ENCODE data around the gene PLEKHN1. TPM values are rescaled to one million over a fixed set of nuclear protein-coding genes. Genes with fewer than 3 reads are reported as not detected.
"Not testable (repeated sequence)": the region's sequence is repeated elsewhere in the genome, so short reads cannot be mapped to it uniquely, and the experiment has no call there.

PLEKHN1 gene
- total and polyA plus RNA-seq, 3 experiments from 2014 or later = 0.49 to 3.5 (median 2.7) TPM

GRCh38 chr1:1014799-1015681 is 48.8 kb downstream of the PLEKHN1 start:
- H3K36me3 Mint-ChIP-seq = peaks cover 0 to 8% (median 0%) of the 10 kb centered on the region in 3 donors
- H3K4me3 ChIP-seq (ENCODE audit: low read length) = peak overlapping the region; percentile 87

GRCh38 chr1:1017397-1018320 is 51.4 kb downstream of the PLEKHN1 start:
- H3K27me3 Mint-ChIP-seq; H3K4me3 ChIP-seq (ENCODE audit: low read length); H3K36me3 ChIP-seq (ENCODE audit: insufficient read depth, low read length); H3K36me3 Mint-ChIP-seq; H3K27ac ChIP-seq (ENCODE audit: low read depth, low read length); H3K9me3 Mint-ChIP-seq; H3K27me3 ChIP-seq (ENCODE audit: insufficient read depth, low read length, poor library complexity, severe bottlenecking); DNase-seq; H3K9me3 ChIP-seq (ENCODE audit: low read length): not testable (repeated sequence)
- Mint-ChIP-seq H3K4me1 (peaks cover 23 to 41% (median 28%) of the 10 kb centered on the region in 3 donors), H3K27ac (peak overlapping the region in 2 of 8 donors; percentile 47 to 64), H3K4me3 (peak overlapping the region in 6 of 7 donors; percentile 8 to 81 (median 21))
- H3K4me1 ChIP-seq (ENCODE audit: insufficient read depth, low read length) = peaks cover 31% of the 10 kb centered on the region
- ChIA-PET POLR2A (interaction anchor here (0.6 kb wide), 1 partner anchor 19 kb away, joined by 3 read pairs; no protein-coding TSS in a partner anchor), CTCF (interaction anchor here (1.4 to 3.6 kb wide), 3 partner anchors 15 to 358 kb away, joined by 4 to 18 read pairs (median 8); partner anchors contain the start of gene AURKAIP1)

More at GRCh38 chr1:1014799-1015681, 48.8 kb downstream of the PLEKHN1 start:
- Mint-ChIP-seq H3K4me1 (peaks cover 23 to 42% (median 25%) of the 10 kb centered on the region in 3 donors), H3K9me3 (no peaks in the 10 kb centered on the region), H3K4me3 (peak overlapping the region; percentile 94 to 99 (median 97)), H3K27ac (peak overlapping the region in 7 of 8 donors; percentile 46 to 97 (median 87)), H3K27me3 (peaks cover 3 to 7% of the 10 kb centered on the region in 2 donors)
- H3K4me1 ChIP-seq (ENCODE audit: insufficient read depth, low read length) = peaks cover 25% of the 10 kb centered on the region
- no peaks in the 10 kb centered on the region for H3K9me3 ChIP-seq (ENCODE audit: low read length)
- POLR2A ChIA-PET = interaction anchor here (0.7 to 2.0 kb wide), 3 partner anchors 14 to 49 kb away, joined by 3 to 6 read pairs (median 4); no protein-coding TSS in a partner anchor
- no peaks in the 10 kb centered on the region for H3K36me3 ChIP-seq (ENCODE audit: insufficient read depth, low read length)
- CTCF ChIA-PET = interaction anchor here (1.2 to 3.0 kb wide), 6 partner anchors 13 to 104 kb away, joined by 3 to 21 read pairs (median 6); no protein-coding TSS in a partner anchor
- H3K27ac ChIP-seq (ENCODE audit: low read depth, low read length) = peak overlapping the region; percentile 83
- no peaks in the 10 kb centered on the region for H3K27me3 ChIP-seq (ENCODE audit: insufficient read depth, low read length, poor library complexity, severe bottlenecking)
- no peak for DNase-seq

GRCh38 chr1:1018321-1018685 is 52.0 kb downstream of the PLEKHN1 start:
- H3K27ac ChIP-seq (ENCODE audit: low read depth, low read length); H3K27me3 ChIP-seq (ENCODE audit: insufficient read depth, low read length, poor library complexity, severe bottlenecking); H3K9me3 ChIP-seq (ENCODE audit: low read length); H3K27ac Mint-ChIP-seq; DNase-seq; H3K36me3 Mint-ChIP-seq; H3K27me3 Mint-ChIP-seq; H3K9me3 Mint-ChIP-seq; POLR2A ChIA-PET; H3K36me3 ChIP-seq (ENCODE audit: insufficient read depth, low read length); H3K4me3 ChIP-seq (ENCODE audit: low read length): not testable (repeated sequence)
- Mint-ChIP-seq H3K4me3 (peak overlapping the region in 3 of 7 donors; percentile 8 to 22 (median 11)), H3K4me1 (peaks cover 17 to 36% (median 24%) of the 10 kb centered on the region in 3 donors)
- CTCF ChIA-PET = interaction anchor here (0.9 to 3.6 kb wide), 6 partner anchors 16 to 357 kb away, joined by 4 to 18 read pairs (median 4); partner anchors contain the start of genes AURKAIP1 and PLEKHN1
- H3K4me1 ChIP-seq (ENCODE audit: insufficient read depth, low read length) = peaks cover 29% of the 10 kb centered on the region

GRCh38 chr1:1019122-1019999 is 53.1 kb downstream of the PLEKHN1 start:
- Mint-ChIP-seq H3K4me1 (peaks cover 9 to 25% (median 13%) of the 10 kb centered on the region in 3 donors), H3K4me3 (peak overlapping the region in 6 of 7 donors; percentile 49 to 84 (median 64)), H3K27ac (peak overlapping the region in 1 of 8 donors; percentile 73), H3K9me3 (no peaks in the 10 kb centered on the region), H3K27me3 (peaks cover 0 to 3% of the 10 kb centered on the region in 2 donors), H3K36me3 (no peaks in the 10 kb centered on the region)
- H3K4me1 ChIP-seq (ENCODE audit: insufficient read depth, low read length) = peaks cover 20% of the 10 kb centered on the region
- peak; percentile 73 to 82 (median 74) for DNase-seq
- no peaks in the 10 kb centered on the region for H3K9me3 ChIP-seq (ENCODE audit: low read length)
- no peaks in the 10 kb centered on the region for H3K27me3 ChIP-seq (ENCODE audit: insufficient read depth, low read length, poor library complexity, severe bottlenecking)
- ChIA-PET POLR2A (no interaction called here), CTCF (interaction anchor here (0.6 to 3.6 kb wide), 9 partner anchors 15 to 356 kb away, joined by 3 to 18 read pairs (median 4); partner anchors contain the start of genes AURKAIP1, PERM1 and PLEKHN1)
- no peaks in the 10 kb centered on the region for H3K36me3 ChIP-seq (ENCODE audit: insufficient read depth, low read length)
- no peak overlapping the region for H3K27ac ChIP-seq (ENCODE audit: low read depth, low read length)
- no peak overlapping the region for H3K4me3 ChIP-seq (ENCODE audit: low read length)

GRCh38 chr1:1020000-1020404 is 53.7 kb downstream of the PLEKHN1 start, which contains the start of gene AGRN:
TSS of gene AGRN (plus strand) at chr1:1020120. CDS start at chr1:1020173, 53 bp downstream.
- ChIA-PET CTCF (interaction anchor here (0.8 to 1.4 kb wide), 2 partner anchors 16 to 97 kb away, joined by 4 read pairs; no protein-coding TSS in a partner anchor), POLR2A (no interaction called here)
- peak in 2 of 5 donors; percentile 29 to 48 for DNase-seq
- Histone ChIP-seq H3K4me1 (ENCODE audit: insufficient read depth, low read length) (peaks cover 14% of the 10 kb centered on the region), H3K36me3 (ENCODE audit: insufficient read depth, low read length) (no peaks in the 10 kb centered on the region), H3K9me3 (ENCODE audit: low read length) (no peaks in the 10 kb centered on the region), H3K27ac (ENCODE audit: low read depth, low read length) (peak within 1 kb of the TSS; percentile 24), H3K27me3 (ENCODE audit: insufficient read depth, low read length, poor library complexity, severe bottlenecking) (no peaks in the 10 kb centered on the region), H3K4me3 (ENCODE audit: low read length) (no peak within 1 kb of the TSS)
- Mint-ChIP-seq H3K27ac (peak within 1 kb of the TSS in 1 of 8 donors; percentile 73), H3K4me3 (peak within 1 kb of the TSS; percentile 30 to 84 (median 62)), H3K9me3 (no peaks in the 10 kb centered on the region), H3K27me3 (peaks cover 0 to 3% of the 10 kb centered on the region in 2 donors), H3K4me1 (peaks cover 6 to 20% (median 10%) of the 10 kb centered on the region in 3 donors), H3K36me3 (no peaks in the 10 kb centered on the region)

- H3K4me3 Mint-ChIP-seq = peak overlapping the region in 1 of 7 donors; percentile 52
- H3K4me1 Mint-ChIP-seq = peaks cover 6 to 20% (median 10%) of the 10 kb centered on the region in 3 donors
- H3K27ac Mint-ChIP-seq = no peak overlapping the region
- DNase-seq = peak in 1 of 5 donors; percentile 38
- Histone ChIP-seq H3K4me1 (ENCODE audit: insufficient read depth, low read length) (peaks cover 13% of the 10 kb centered on the region), H3K9me3 (ENCODE audit: low read length) (no peaks in the 10 kb centered on the region), H3K27me3 (ENCODE audit: insufficient read depth, low read length, poor library complexity, severe bottlenecking) (no peaks in the 10 kb centered on the region), H3K4me3 (ENCODE audit: low read length) (no peak overlapping the region), H3K36me3 (ENCODE audit: insufficient read depth, low read length) (no peaks in the 10 kb centered on the region), H3K27ac (ENCODE audit: low read depth, low read length) (peak overlapping the region; percentile 24)
- ChIA-PET CTCF (no interaction called here), POLR2A (no interaction called here)
- H3K27me3 Mint-ChIP-seq = peaks cover 0 to 3% of the 10 kb centered on the region in 2 donors
- H3K36me3 Mint-ChIP-seq = no peaks in the 10 kb centered on the region
- H3K9me3 Mint-ChIP-seq = no peaks in the 10 kb centered on the region
Measured at GRCh38 chr1:1020415-1021009, 54.2 kb downstream of the PLEKHN1 start.

All from CD8-positive, alpha-beta memory T cell (primary cell).